GM21360 (cell line): ENCODE results near the gene CCSER2.
A peak's percentile ranks its signal among the peaks of the same experiment; 100 is the strongest.
"Not testable (repeated sequence)": the region's sequence is repeated elsewhere in the genome, so short reads cannot be mapped to it uniquely, and the experiment has no call there.

ENCODE experiments used
- ATAC-seq: cut with Tn5 transposase; IDR thresholded peaks from one replicate; pipeline ENCODE4 v1.9.1; 2021; ENCODE audit warnings: mild to moderate bottlenecking, moderate library complexity; ENCODE audit not compliant: unreplicated experiment

CCSER2 gene

GRCh38 chr10:84429926-84430520 is 101.6 kb downstream of the CCSER2 start:
- ATAC-seq, result peak; percentile 97

- ATAC-seq, result no peak
Measured at GRCh38 chr10:84432891-84433290, 104.5 kb downstream of the CCSER2 start.

- ATAC-seq, result no peak
Measured at GRCh38 chr10:84440781-84441180, 112.4 kb downstream of the CCSER2 start.

GRCh38 chr10:84447701-84448400 is 119.5 kb downstream of the CCSER2 start:
- ATAC-seq, result no peak

- ATAC-seq, result not testable (repeated sequence)
Measured at GRCh38 chr10:84449351-84449750, 121.0 kb downstream of the CCSER2 start.

- no peak for ATAC-seq
Measured at GRCh38 chr10:84452003-84452402, 123.6 kb downstream of the CCSER2 start.

GRCh38 chr10:84453303-84453702 is 124.9 kb downstream of the CCSER2 start:
- no peak for ATAC-seq

GRCh38 chr10:84456126-84456525 is 127.7 kb downstream of the CCSER2 start:
- no peak for ATAC-seq

GRCh38 chr10:84460520-84460919 is 132.1 kb downstream of the CCSER2 start:
- ATAC-seq, result no peak

- ATAC-seq, result no peak
Measured at GRCh38 chr10:84469470-84469869, 141.1 kb downstream of the CCSER2 start.

- no peak for ATAC-seq
Measured at GRCh38 chr10:84473136-84473535, 144.7 kb downstream of the CCSER2 start.

- no peak for ATAC-seq
Measured at GRCh38 chr10:84477398-84478128, 149.2 kb downstream of the CCSER2 start.

GRCh38 chr10:84478151-84478550 is 149.8 kb downstream of the CCSER2 start:
- ATAC-seq, result no peak

GRCh38 chr10:84478679-84479078 is 150.3 kb downstream of the CCSER2 start:
- ATAC-seq, result no peak

GRCh38 chr10:84484541-84484940 is 156.2 kb downstream of the CCSER2 start:
- no peak for ATAC-seq

- no peak for ATAC-seq
Measured at GRCh38 chr10:84493361-84493760, 165.0 kb downstream of the CCSER2 start.

- no peak for ATAC-seq
Measured at GRCh38 chr10:84493951-84494848, 165.8 kb downstream of the CCSER2 start.

- no peak for ATAC-seq
Measured at GRCh38 chr10:84494849-84495180, 166.4 kb downstream of the CCSER2 start.

- ATAC-seq, result no peak
Measured at GRCh38 chr10:84497978-84498377, 169.6 kb downstream of the CCSER2 start.

- ATAC-seq, result not testable (repeated sequence)
Measured at GRCh38 chr10:84499039-84499438, 170.7 kb downstream of the CCSER2 start.

- peak; percentile 46 for ATAC-seq
Measured at GRCh38 chr10:84499846-84500245, 171.5 kb downstream of the CCSER2 start.
